GM08714 (cell line): ENCODE data around the gene CLHC1.
"Not testable (repeated sequence)": the region's sequence is repeated elsewhere in the genome, so short reads cannot be mapped to it uniquely, and the experiment has no call there.

Source experiments
- H3K4me3 ChIP-seq: fragments of 200-500 bp; sonication (Bioruptor generic); 2 replicates; pipeline ENCODE4 v1.5.1; 2014; ENCODE audit warnings: mild to moderate bottlenecking, low read length, inconsistent platforms
- ZNF274 ChIP-seq: IDR thresholded peaks from 2 replicates; pipeline ENCODE4 v1.6.1; 2012; ENCODE audit warnings: mild to moderate bottlenecking, low read depth, low read length

The CLHC1 gene

DNA sequence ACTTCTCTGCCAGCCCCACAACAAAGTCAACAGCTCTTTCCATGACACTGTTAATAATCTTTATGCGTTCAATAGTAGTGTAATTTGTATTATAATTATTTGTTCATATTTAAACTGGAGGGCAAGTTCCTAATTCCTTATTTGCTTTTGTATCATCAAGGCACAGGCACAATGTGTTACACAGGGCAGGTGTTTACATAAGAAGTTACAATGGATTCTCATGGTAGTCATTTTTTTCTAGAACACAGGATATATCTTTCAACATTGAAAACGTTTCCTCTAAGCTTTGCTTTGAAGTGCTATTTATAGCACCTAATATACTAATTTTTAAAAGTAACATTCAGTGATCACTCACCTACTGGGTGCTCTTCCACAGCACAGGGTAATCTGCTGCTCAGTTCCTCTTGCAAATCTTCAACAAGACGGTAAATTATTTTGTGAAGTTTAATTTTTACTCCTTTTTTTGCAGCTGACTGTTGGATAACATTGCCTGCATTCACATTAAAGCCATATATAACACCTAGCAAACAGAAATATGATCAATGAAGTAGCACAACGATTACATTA lies 7.6 kb upstream of the CLHC1 start:
- no peak overlapping the region for H3K4me3 ChIP-seq
- TF ChIP-seq ZNF274, result no peak

DNA sequence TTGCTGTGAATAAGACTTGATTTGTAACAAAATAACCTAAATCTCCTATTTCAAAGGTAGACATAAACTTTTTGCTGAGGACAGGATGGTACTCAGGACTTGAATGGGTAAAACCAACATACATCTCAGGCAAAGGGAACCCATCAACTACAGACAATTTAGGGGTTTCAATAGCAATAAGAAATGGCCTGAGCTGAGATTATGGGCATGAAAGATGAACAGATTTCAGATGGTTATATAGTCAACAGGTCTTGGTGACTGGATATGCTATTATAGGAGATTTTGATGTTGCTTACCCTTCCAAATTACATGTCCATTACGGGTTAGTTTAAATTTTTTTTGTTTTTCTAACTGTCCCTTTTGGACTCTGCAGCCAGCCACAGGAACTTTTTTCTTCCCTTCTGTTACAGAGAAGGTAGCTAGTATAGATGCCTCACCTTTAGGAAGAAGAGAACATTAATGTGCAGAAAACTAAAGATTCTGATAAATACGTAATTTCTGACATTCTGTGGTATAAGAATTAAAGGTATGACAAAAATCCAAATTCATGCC lies 5.0 kb upstream of the CLHC1 start:
- TF ChIP-seq ZNF274, result no peak
- H3K4me3 ChIP-seq, result no peak overlapping the region

GRCh38 chr2:55235724-55236538 lies 3.8 kb upstream of the CLHC1 start:
- no peak for TF ChIP-seq ZNF274
- H3K4me3 ChIP-seq, result no peak overlapping the region

- H3K4me3 ChIP-seq, result peak overlapping the region; percentile 74
- no peak for TF ChIP-seq ZNF274
These were observed 1.5 kb upstream of the CLHC1 start for GRCh38 chr2:55233658-55233940.

GRCh38 chr2:55232863-55233657 lies 967 bp upstream of the CLHC1 start:
- peak overlapping the region; percentile 74 for H3K4me3 ChIP-seq

GRCh38 chr2:55231546-55232083 lies 478 bp downstream of the CLHC1 start:
- H3K4me3 ChIP-seq, result peak overlapping the region; percentile 74
- no peak for TF ChIP-seq ZNF274

More at GRCh38 chr2:55232863-55233657, 967 bp upstream of the CLHC1 start:
- TF ChIP-seq ZNF274, result no peak

GRCh38 chr2:55230551-55230950 lies 1.5 kb downstream of the CLHC1 start:
- H3K4me3 ChIP-seq, result no peak overlapping the region
- TF ChIP-seq ZNF274, result no peak

- no peak for TF ChIP-seq ZNF274
- no peak overlapping the region for H3K4me3 ChIP-seq
These were observed 2.9 kb downstream of the CLHC1 start for GRCh38 chr2:55229221-55229620.

- no peak for TF ChIP-seq ZNF274
- H3K4me3 ChIP-seq, result no peak overlapping the region
These were observed 3.9 kb downstream of the CLHC1 start for GRCh38 chr2:55228226-55228563.

DNA sequence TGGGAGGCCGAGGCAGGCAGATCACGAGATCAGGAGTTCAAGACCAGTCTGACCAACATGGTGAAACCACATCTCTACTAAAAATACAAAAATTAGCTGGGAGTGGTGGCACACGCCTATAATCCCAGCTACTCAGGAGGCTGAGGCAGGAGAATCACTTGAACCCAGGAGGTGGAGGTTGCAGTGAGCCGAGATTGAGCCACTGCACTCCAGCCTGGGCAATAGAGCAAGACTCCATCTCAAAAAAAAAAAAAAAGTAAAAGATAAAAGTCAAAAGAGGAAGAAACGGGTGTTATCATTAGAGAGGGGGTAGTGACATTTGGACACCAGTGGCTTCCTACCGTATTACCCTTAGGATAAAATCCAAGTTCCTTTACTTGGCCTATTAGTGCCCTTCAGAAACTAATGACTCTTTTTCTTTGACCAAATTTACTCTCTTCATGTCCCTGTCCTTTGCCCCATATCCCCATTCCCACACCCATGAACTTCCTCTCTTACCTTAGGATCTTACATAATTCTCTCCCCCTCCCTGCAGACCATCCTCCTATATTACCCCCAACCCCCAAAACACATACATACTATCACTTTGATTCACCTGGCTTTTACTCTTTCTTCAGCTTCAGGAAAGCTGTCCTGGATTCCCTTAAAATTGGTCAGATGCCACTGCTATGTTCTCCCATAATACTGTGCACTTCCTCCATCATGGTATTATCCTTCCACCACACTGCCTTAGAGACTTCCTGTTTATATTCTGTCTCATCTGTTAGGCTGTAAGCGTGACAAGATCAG lies 4.5 kb downstream of the CLHC1 start:
- not testable (repeated sequence) for H3K4me3 ChIP-seq

- TF ChIP-seq ZNF274, result no peak
- H3K4me3 ChIP-seq, result no peak overlapping the region
These were observed 6.5 kb downstream of the CLHC1 start for GRCh38 chr2:55225481-55226020.

DNA sequence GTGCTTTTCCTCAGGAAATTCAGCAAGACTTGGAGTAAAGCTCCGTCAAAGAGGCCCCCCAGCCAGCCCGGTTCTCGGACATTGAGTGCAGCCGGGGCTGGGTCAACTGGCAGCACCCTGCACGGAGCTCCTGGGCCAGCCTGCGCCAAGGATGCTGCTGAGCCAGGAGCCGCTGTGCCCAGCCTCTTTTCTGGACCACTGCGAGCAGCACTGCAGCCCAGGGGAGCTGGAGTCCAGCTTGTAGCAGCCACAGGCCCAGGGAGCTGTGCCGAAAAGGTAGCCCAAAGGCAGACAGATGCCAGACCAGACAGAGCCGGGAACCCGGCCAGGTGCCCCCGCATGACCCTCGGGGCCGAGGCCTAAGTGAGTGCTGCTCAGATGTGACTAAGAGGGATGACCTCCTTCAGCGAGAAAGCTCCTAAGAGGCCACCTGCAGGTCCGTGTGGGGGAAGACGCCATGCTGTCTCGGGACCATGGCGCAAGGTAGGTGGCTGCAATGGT lies 7.3 kb downstream of the CLHC1 start:
- TF ChIP-seq ZNF274, result no peak
- no peak overlapping the region for H3K4me3 ChIP-seq

DNA sequence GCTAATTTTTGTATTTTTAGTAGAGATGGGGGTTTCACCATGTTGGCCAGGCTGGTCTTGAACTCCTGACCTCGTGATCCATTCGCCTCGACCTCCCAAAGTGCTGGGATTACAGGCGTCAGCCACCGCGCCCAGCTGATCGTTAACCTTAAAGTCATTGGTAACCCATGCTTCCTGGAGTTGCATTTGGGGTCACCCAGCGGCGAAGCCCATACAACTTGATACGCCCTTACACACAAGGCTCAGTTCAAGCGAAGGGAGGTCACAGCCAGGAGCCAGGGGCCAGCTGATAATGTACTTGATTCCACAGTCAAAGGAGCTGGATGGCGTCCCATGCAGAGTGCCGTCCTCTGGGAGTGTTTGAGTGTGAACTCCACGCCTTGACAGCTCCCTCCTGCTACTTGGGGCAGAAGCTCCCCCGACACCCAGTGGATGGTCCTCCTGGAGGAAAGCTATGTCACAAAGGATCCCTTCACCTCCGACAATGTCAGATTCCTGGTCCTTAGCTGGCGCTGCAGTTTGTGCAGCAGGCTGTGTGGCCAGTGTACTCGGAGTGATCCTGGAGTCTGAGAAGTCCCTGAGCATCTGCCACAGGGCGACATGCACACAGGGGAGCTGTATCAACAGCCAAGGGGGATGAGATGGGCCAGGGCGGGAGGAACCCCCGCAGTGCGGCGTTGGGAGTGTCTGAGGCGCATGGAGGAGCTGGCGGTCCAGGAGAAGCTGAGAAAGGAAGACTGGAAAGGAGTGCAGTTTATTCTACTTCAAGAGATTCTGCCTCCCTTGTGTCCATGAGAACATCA lies 7.9 kb downstream of the CLHC1 start:
- TF ChIP-seq ZNF274, result no peak
- no peak overlapping the region for H3K4me3 ChIP-seq

DNA sequence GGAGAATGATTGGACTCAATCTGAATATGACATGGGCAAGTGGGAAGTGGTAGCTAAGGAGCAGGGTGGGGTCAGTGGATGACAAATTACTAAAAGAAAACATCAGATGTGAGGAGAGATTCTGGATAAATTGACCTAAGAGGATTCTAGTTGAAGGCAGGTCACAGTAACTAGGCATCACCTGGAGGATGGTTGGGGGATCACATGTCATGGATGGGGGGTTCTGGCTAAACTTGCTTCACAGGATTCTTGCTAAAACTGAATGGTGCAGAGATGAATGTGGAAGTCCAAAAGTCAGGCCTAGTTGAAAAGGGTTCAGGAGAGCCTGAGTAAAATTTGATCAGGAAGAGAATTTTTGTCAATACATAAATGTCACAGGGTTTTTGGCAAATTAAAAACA lies 18.3 kb downstream of the CLHC1 start:
- TF ChIP-seq ZNF274, result no peak

More for the DNA sequence above, 18.3 kb downstream of the CLHC1 start:
- no peak overlapping the region for H3K4me3 ChIP-seq
